Neuron (in vitro differentiated cells): Measurements from ENCODE around the gene EIF3J.

Experiments
- H2AFZ ChIP-seq: one replicate; pipeline ENCODE4 v1.6.1; 2013; ENCODE audit warnings: low read depth, mild to moderate bottlenecking, inconsistent platforms, low read length, moderate library complexity
- H3K27me3 ChIP-seq: one replicate; pipeline ENCODE4 v1.6.1; 2013; ENCODE audit warnings: low read length; ENCODE audit not compliant: insufficient read depth
- H3K36me3 ChIP-seq: one replicate; pipeline ENCODE4 v1.6.1; 2013; ENCODE audit warnings: low read length; ENCODE audit not compliant: insufficient read depth
- H3K4me1 ChIP-seq: one replicate; pipeline ENCODE4 v1.6.1; 2013; ENCODE audit warnings: low read length; ENCODE audit not compliant: insufficient read depth
- H3K4me3 ChIP-seq: 2 replicates; pipeline ENCODE4 v1.5.1; 2013; ENCODE audit warnings: mild to moderate bottlenecking, low read length, moderate library complexity
- H3K9me3 ChIP-seq: one replicate; pipeline ENCODE4 v1.6.1; 2013; ENCODE audit warnings: low read length

Gene EIF3J

DNA sequence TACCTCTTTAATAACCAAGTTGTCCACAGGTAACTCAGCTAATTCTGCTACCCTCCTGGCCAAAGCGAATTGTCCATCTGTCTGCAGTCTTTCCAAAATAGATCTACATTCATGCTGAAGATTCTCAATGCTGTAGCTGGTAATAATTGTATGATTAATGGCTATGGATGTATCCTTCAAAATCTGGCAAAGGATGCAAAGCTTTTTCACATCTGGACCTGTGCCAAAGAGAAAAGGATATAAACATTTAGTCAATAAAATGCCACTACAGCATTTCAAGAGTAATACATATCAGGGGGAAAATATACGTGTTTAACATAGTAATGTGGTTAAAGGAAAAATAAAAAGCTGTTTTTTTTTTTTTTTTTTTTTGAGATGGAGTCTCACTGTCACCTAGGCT is 48.7 kb downstream of the EIF3J start:
- Histone ChIP-seq H3K4me1 (no peaks in the 10 kb centered on the region), H2AFZ (no peak overlapping the region), H3K4me3 (no peak overlapping the region), H3K9me3 (peaks cover 5% of the 10 kb centered on the region), H3K36me3 (peaks cover 83% of the 10 kb centered on the region), H3K27me3 (no peaks in the 10 kb centered on the region)

DNA sequence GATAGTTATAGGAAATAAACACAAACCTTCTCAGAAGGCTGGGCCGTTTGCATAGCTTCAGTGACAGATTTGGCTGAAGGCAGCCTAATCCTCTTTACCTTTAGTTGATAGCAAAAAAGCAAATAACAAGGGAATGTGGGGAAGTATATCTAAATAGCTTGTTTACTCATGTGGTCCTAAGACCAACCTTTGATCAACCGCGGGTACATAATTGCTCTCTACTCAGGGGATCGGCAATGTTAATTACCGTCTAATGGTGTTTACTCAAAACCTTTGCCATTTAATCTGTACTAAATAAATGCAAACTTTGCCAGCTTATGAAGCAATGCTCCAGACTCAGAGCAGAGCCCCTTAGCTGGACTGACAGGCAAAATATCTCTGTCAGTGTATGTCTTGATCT is 51.6 kb downstream of the EIF3J start:
- no peak overlapping the region for H3K4me3 ChIP-seq
- no peaks in the 10 kb centered on the region for H3K4me1 ChIP-seq
- H2AFZ ChIP-seq = no peak overlapping the region
- no peaks in the 10 kb centered on the region for H3K27me3 ChIP-seq
- H3K36me3 ChIP-seq = peaks cover 83% of the 10 kb centered on the region
- H3K9me3 ChIP-seq = peaks cover 2% of the 10 kb centered on the region

GRCh38 chr15:44591326-44591725 is 54.4 kb downstream of the EIF3J start:
- Histone ChIP-seq H3K36me3 (peaks cover 78% of the 10 kb centered on the region), H3K9me3 (no peaks in the 10 kb centered on the region), H3K4me1 (no peaks in the 10 kb centered on the region), H3K27me3 (no peaks in the 10 kb centered on the region), H2AFZ (no peak overlapping the region), H3K4me3 (no peak overlapping the region)

DNA sequence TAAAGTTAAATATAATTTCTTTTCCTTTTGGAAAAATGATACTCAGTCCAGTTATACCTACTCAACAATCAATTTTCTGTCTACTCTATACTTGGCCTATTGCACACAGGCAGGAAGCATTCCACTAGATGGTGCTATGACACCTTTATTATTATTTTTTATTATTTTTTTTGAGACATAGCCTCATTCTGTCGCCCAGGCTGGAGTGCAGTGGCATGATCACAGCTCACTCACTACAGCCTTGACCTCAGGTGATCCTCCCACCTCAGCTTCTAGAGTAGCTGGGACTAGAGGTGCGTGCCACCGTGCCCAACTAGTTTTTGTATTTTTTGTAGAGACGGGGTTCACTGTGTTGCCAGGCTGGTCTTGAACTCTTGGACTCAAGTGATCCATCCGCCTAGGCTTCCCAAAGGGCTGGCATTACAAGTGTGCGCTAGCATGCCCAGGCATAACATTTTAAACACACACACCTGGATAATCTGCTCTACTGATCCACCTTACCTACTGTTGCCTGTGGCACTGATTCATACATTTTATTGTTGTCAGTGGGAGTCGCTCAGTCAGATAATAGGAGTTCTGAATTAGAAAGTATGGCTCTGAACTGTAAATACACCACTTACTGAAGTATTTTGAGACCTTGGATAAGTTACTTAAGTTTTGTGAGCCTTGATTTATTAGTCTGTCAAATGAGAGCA is 56.2 kb downstream of the EIF3J start:
- peaks cover 78% of the 10 kb centered on the region for H3K36me3 ChIP-seq
- H3K9me3 ChIP-seq = no peaks in the 10 kb centered on the region
- H3K4me1 ChIP-seq = no peaks in the 10 kb centered on the region
- no peak overlapping the region for H3K4me3 ChIP-seq
- no peak overlapping the region for H2AFZ ChIP-seq
- H3K27me3 ChIP-seq = no peaks in the 10 kb centered on the region

- H3K36me3 ChIP-seq = peaks cover 74% of the 10 kb centered on the region
Measured at GRCh38 chr15:44595246-44595645, 58.3 kb downstream of the EIF3J start.

GRCh38 chr15:44595656-44596510 is 58.9 kb downstream of the EIF3J start:
- Histone ChIP-seq H2AFZ (no peak overlapping the region), H3K4me1 (no peaks in the 10 kb centered on the region), H3K36me3 (peaks cover 72% of the 10 kb centered on the region), H3K4me3 (no peak overlapping the region), H3K27me3 (no peaks in the 10 kb centered on the region), H3K9me3 (no peaks in the 10 kb centered on the region)

More at GRCh38 chr15:44595246-44595645, 58.3 kb downstream of the EIF3J start:
- no peak overlapping the region for H2AFZ ChIP-seq
- H3K4me1 ChIP-seq = no peaks in the 10 kb centered on the region
- no peaks in the 10 kb centered on the region for H3K27me3 ChIP-seq
- H3K9me3 ChIP-seq = no peaks in the 10 kb centered on the region
- H3K4me3 ChIP-seq = no peak overlapping the region

DNA sequence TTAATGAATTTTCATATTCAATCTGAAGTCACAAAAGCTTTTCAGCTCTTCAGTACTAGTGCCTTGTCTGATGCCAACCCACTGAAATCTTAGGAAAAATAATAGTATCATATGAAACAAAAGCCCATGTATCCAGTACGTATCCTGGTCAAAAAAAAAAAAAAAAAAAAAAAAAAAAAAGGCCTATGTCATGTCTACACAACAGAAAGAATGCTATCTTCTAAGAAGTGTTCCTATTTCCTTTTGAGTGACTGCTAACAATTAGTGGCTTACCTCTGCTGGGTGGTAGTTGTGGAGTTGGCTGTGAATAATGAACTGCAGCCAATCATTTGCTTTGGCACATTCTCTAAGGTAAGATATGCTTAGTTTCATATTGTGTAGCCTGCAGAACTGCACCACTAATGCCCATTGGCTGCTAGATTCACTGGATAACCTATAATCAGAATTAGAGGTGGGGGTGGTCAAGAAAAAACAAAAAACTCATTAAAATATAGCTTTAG is 59.6 kb downstream of the EIF3J start:
- Histone ChIP-seq H3K4me1 (no peaks in the 10 kb centered on the region), H3K36me3 (peaks cover 66% of the 10 kb centered on the region), H3K9me3 (no peaks in the 10 kb centered on the region), H3K27me3 (no peaks in the 10 kb centered on the region), H2AFZ (no peak overlapping the region), H3K4me3 (no peak overlapping the region)

DNA sequence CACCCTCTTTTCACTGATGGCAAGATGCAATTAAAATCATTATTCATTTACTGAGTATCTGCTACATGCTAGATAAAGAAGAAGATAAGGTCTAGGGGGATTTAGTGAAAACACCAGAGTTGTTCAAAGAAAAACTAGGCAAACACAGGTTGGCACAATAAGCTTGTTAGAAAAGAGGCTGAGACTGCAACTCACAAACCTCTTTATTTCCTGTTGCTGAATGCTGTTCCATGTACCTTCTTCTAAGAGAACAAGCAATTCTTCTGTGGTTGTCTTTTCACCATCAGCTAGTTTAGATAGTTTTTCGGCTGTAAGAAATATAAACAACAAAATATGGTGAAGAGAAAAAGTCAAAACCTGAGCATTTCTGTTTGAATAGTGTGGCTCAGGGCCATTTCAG is 61.1 kb downstream of the EIF3J start:
- no peak overlapping the region for H3K4me3 ChIP-seq
- H3K9me3 ChIP-seq = no peaks in the 10 kb centered on the region
- H3K27me3 ChIP-seq = no peaks in the 10 kb centered on the region
- H3K36me3 ChIP-seq = peaks cover 65% of the 10 kb centered on the region
- H3K4me1 ChIP-seq = no peaks in the 10 kb centered on the region
- H2AFZ ChIP-seq = no peak overlapping the region

GRCh38 chr15:44598892-44599291 is 61.9 kb downstream of the EIF3J start:
- Histone ChIP-seq H3K36me3 (peaks cover 67% of the 10 kb centered on the region), H3K4me3 (no peak overlapping the region), H2AFZ (no peak overlapping the region), H3K4me1 (no peaks in the 10 kb centered on the region), H3K27me3 (no peaks in the 10 kb centered on the region), H3K9me3 (no peaks in the 10 kb centered on the region)

- H3K4me3 ChIP-seq = no peak overlapping the region
- H3K36me3 ChIP-seq = peaks cover 69% of the 10 kb centered on the region
- H2AFZ ChIP-seq = no peak overlapping the region
- H3K9me3 ChIP-seq = no peaks in the 10 kb centered on the region
- no peaks in the 10 kb centered on the region for H3K4me1 ChIP-seq
- H3K27me3 ChIP-seq = no peaks in the 10 kb centered on the region
Measured at GRCh38 chr15:44603126-44603525, 66.2 kb downstream of the EIF3J start.

DNA sequence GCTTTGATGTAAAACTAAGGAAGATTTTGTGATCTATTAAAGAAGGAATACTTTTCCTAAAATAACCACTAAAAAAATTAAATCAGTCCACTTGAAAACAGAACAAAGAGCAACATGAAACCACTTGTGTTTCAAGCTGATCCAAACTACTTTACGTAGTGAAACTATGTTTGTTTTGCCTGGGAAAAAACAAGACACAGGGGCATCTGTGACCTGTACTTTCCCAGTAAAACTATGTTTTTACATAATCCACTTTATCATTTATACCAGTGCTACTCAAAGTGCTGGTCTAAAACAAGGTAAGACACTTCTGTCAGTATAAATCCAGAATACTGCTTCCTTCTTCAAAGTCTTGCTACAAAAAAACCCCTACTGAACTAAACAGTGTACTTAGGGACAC is 69.8 kb downstream of the EIF3J start:
- Histone ChIP-seq H2AFZ (no peak overlapping the region), H3K4me3 (no peak overlapping the region), H3K4me1 (no peaks in the 10 kb centered on the region), H3K9me3 (no peaks in the 10 kb centered on the region), H3K27me3 (no peaks in the 10 kb centered on the region), H3K36me3 (peaks cover 64% of the 10 kb centered on the region)
